HEK293 (cell line): ENCODE results near the gene ICAM1.
A peak's percentile ranks its signal among the peaks of the same experiment; 100 is the strongest.

Experiments used
- EGR2 ChIP-seq: fragments of 450-650 bp; formaldehyde crosslinking; IDR thresholded peaks from 2 replicates; pipeline ENCODE4 v1.5.1; 2016; ENCODE audit warnings: low read depth, missing biosample characterization, missing genetic modification characterization
- GLIS2 ChIP-seq: fragments of 450-650 bp; formaldehyde crosslinking; IDR thresholded peaks from 2 replicates; pipeline ENCODE4 v1.5.1; 2016; ENCODE audit warnings: missing biosample characterization, missing genetic modification characterization
- KLF17 ChIP-seq: fragments of 450-650 bp; formaldehyde crosslinking; IDR thresholded peaks from 2 replicates; pipeline ENCODE4 v1.5.1; 2016; ENCODE audit warnings: missing biosample characterization, missing genetic modification characterization
- KLF7 ChIP-seq: fragments of 450-650 bp; formaldehyde crosslinking; IDR thresholded peaks from 2 replicates; pipeline ENCODE4 v1.5.1; 2016; ENCODE audit warnings: missing biosample characterization, missing genetic modification characterization, borderline replicate concordance
- KLF8 ChIP-seq: fragments of 450-650 bp; formaldehyde crosslinking; IDR thresholded peaks from 2 replicates; pipeline ENCODE4 v1.5.1; 2016; ENCODE audit warnings: missing biosample characterization, missing genetic modification characterization
- PRDM1 ChIP-seq: fragments of 450-650 bp; formaldehyde crosslinking; IDR thresholded peaks from 2 replicates; pipeline ENCODE4; 2016; ENCODE audit warnings: missing biosample characterization, missing genetic modification characterization
- PRDM10 ChIP-seq: fragments of 450-650 bp; formaldehyde crosslinking; IDR thresholded peaks from 2 replicates; pipeline ENCODE4 v1.5.1; 2016; ENCODE audit warnings: missing biosample characterization, missing genetic modification characterization
- SCRT2 ChIP-seq: fragments of 450-650 bp; formaldehyde crosslinking; IDR thresholded peaks from 2 replicates; pipeline ENCODE4 v1.5.1; 2016; ENCODE audit warnings: missing biosample characterization, missing genetic modification characterization
- SP2 ChIP-seq: fragments of 450-650 bp; formaldehyde crosslinking; IDR thresholded peaks from 2 replicates; pipeline ENCODE4 v1.5.1; 2016; ENCODE audit warnings: missing biosample characterization, missing genetic modification characterization
- SP3 ChIP-seq: fragments of 450-650 bp; formaldehyde crosslinking; IDR thresholded peaks from 2 replicates; pipeline ENCODE4 v1.5.1; 2016; ENCODE audit warnings: missing biosample characterization, missing genetic modification characterization
- ZNF133 ChIP-seq: fragments of 450-650 bp; formaldehyde crosslinking; IDR thresholded peaks from 2 replicates; pipeline ENCODE4 v1.5.1; 2016; ENCODE audit warnings: missing biosample characterization, missing genetic modification characterization
- ZNF19 ChIP-seq: fragments of 450-650 bp; formaldehyde crosslinking; IDR thresholded peaks from 2 replicates; pipeline ENCODE4; 2016; ENCODE audit warnings: missing biosample characterization, missing genetic modification characterization, low read depth
- ZNF335 ChIP-seq: fragments of 450-650 bp; formaldehyde crosslinking; conservative IDR thresholded peaks from 2 replicates; pipeline ENCODE4 v1.5.1; 2016; ENCODE audit warnings: missing biosample characterization, missing genetic modification characterization
- ZNF341 ChIP-seq: fragments of 450-650 bp; formaldehyde crosslinking; IDR thresholded peaks from 2 replicates; pipeline ENCODE4; 2016; ENCODE audit warnings: low read depth, missing biosample characterization, missing genetic modification characterization
- ZNF404 ChIP-seq: fragments of 450-650 bp; formaldehyde crosslinking; IDR thresholded peaks from 2 replicates; pipeline ENCODE4 v1.5.1; 2017; ENCODE audit warnings: missing biosample characterization, missing genetic modification characterization
- ZNF423 ChIP-seq: fragments of 450-650 bp; formaldehyde crosslinking; IDR thresholded peaks from 2 replicates; pipeline ENCODE4 v1.5.1; 2016; ENCODE audit warnings: missing biosample characterization, missing genetic modification characterization
- ZNF510 ChIP-seq: fragments of 450-650 bp; formaldehyde crosslinking; IDR thresholded peaks from 2 replicates; pipeline ENCODE4 v1.5.1; 2018; ENCODE audit warnings: mild to moderate bottlenecking, missing genetic modification characterization, missing biosample characterization; ENCODE audit not compliant: insufficient replicate concordance
- ZNF521 ChIP-seq: fragments of 450-650 bp; formaldehyde crosslinking; IDR thresholded peaks from 2 replicates; pipeline ENCODE4 v1.5.1; 2017; ENCODE audit warnings: missing biosample characterization, mild to moderate bottlenecking, missing genetic modification characterization
- ZNF560 ChIP-seq: fragments of 450-650 bp; formaldehyde crosslinking; IDR thresholded peaks from 2 replicates; pipeline ENCODE4 v1.5.1; 2017; ENCODE audit warnings: missing biosample characterization, missing genetic modification characterization, borderline replicate concordance
- ZNF600 ChIP-seq: fragments of 450-650 bp; formaldehyde crosslinking; IDR thresholded peaks from 2 replicates; pipeline ENCODE4 v1.5.1; 2016; ENCODE audit warnings: missing biosample characterization, missing genetic modification characterization
- ZNF626 ChIP-seq: fragments of 450-650 bp; sonication (Bioruptor Pico); formaldehyde crosslinking; IDR thresholded peaks from 2 replicates; pipeline ENCODE4 v1.5.1; 2018; ENCODE audit warnings: missing biosample characterization, missing genetic modification characterization, inconsistent platforms
- ZNF777 ChIP-seq: fragments of 450-650 bp; formaldehyde crosslinking; IDR thresholded peaks from 2 replicates; pipeline ENCODE4 v1.5.1; 2017; ENCODE audit warnings: missing biosample characterization, missing genetic modification characterization, borderline replicate concordance
- ZNF785 ChIP-seq: fragments of 450-650 bp; formaldehyde crosslinking; IDR thresholded peaks from 2 replicates; pipeline ENCODE4 v1.5.1; 2016; ENCODE audit warnings: missing biosample characterization, missing genetic modification characterization
- ZNF843 ChIP-seq: fragments of 450-650 bp; formaldehyde crosslinking; IDR thresholded peaks from 2 replicates; pipeline ENCODE4 v1.5.1; 2016; ENCODE audit warnings: missing biosample characterization, missing genetic modification characterization
- ZSCAN16 ChIP-seq: fragments of 450-650 bp; formaldehyde crosslinking; IDR thresholded peaks from 2 replicates; pipeline ENCODE4 v1.5.1; 2016; ENCODE audit warnings: missing biosample characterization, missing genetic modification characterization
- TF ChIP-seq, protein P1 (sequence below): fragments of 450-650 bp; formaldehyde crosslinking; IDR thresholded peaks from 2 replicates; pipeline ENCODE4 v1.5.1; 2016; ENCODE audit warnings: missing biosample characterization, missing genetic modification characterization
- TF ChIP-seq, protein P2 (sequence below): fragments of 450-650 bp; formaldehyde crosslinking; IDR thresholded peaks from 2 replicates; pipeline ENCODE4 v1.5.1; 2017; ENCODE audit warnings: missing biosample characterization, missing genetic modification characterization

Gene ICAM1

DNA sequence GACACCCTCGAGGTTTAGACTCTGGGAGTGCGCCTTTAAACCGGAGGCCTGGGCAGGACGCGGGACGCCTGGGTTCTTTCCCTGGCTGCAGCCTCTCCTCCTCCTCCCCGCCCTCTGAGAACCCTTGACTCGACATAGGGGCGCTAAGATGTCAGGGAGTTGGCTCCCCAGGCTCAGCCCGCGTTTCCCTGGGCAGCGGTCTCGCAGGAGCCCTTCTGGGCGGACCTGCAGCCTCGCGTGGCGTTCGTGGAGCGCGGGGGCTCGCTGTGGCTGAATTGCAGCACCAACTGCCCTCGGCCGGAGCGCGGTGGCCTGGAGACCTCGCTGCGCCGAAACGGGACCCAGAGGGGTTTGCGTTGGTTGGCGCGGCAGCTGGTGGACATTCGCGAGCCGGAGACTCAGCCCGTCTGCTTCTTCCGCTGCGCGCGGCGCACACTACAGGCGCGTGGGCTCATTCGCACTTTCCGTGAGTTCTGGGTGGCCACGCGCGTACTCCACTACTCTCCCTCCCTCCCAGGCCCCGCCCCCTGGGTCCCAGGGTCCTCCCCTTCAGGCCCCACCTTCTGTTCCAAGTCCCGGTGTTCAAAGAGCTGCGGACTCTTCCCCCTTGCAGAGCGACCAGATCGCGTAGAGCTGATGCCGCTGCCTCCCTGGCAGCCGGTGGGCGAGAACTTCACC, 20.1 kb downstream of the ICAM1 start (continued):
- TF ChIP-seq ZNF510: no peak
- TF ChIP-seq, protein P1, sequence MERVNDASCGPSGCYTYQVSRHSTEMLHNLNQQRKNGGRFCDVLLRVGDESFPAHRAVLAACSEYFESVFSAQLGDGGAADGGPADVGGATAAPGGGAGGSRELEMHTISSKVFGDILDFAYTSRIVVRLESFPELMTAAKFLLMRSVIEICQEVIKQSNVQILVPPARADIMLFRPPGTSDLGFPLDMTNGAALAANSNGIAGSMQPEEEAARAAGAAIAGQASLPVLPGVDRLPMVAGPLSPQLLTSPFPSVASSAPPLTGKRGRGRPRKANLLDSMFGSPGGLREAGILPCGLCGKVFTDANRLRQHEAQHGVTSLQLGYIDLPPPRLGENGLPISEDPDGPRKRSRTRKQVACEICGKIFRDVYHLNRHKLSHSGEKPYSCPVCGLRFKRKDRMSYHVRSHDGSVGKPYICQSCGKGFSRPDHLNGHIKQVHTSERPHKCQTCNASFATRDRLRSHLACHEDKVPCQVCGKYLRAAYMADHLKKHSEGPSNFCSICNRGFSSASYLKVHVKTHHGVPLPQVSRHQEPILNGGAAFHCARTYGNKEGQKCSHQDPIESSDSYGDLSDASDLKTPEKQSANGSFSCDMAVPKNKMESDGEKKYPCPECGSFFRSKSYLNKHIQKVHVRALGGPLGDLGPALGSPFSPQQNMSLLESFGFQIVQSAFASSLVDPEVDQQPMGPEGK (tag by site-specific recombination): peak; percentile 50
- TF ChIP-seq ZNF341 (tag by site-specific recombination): peak; percentile 77; the same call in 1 of the 2 replicates
- no peak for TF ChIP-seq ZNF626 (tag by site-specific recombination)
- TF ChIP-seq, protein P2, sequence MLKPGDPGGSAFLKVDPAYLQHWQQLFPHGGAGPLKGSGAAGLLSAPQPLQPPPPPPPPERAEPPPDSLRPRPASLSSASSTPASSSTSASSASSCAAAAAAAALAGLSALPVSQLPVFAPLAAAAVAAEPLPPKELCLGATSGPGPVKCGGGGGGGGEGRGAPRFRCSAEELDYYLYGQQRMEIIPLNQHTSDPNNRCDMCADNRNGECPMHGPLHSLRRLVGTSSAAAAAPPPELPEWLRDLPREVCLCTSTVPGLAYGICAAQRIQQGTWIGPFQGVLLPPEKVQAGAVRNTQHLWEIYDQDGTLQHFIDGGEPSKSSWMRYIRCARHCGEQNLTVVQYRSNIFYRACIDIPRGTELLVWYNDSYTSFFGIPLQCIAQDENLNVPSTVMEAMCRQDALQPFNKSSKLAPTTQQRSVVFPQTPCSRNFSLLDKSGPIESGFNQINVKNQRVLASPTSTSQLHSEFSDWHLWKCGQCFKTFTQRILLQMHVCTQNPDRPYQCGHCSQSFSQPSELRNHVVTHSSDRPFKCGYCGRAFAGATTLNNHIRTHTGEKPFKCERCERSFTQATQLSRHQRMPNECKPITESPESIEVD (tag by site-specific recombination): no peak
- TF ChIP-seq PRDM1 (tag by site-specific recombination): no peak
- TF ChIP-seq ZNF133 (tag by site-specific recombination): no peak
- TF ChIP-seq ZNF19 (tag by site-specific recombination): no peak
- peak; percentile 90 for TF ChIP-seq SP2
- no peak for TF ChIP-seq ZNF423 (tag by site-specific recombination)
- TF ChIP-seq PRDM10 (tag by site-specific recombination): peak; percentile 48; the same call in 1 of the 2 replicates
- no peak for TF ChIP-seq ZNF785 (tag by site-specific recombination)
- TF ChIP-seq KLF17 (tag by site-specific recombination): peak; percentile 45; the same call in 1 of the 2 replicates
- TF ChIP-seq KLF7 (tag by site-specific recombination): no peak
- no peak for TF ChIP-seq ZNF521 (tag by site-specific recombination)
- peak; percentile 87 for TF ChIP-seq SP3 (tag by site-specific recombination)
- TF ChIP-seq EGR2 (tag by site-specific recombination): 0 out of 2 replicates have a peak, but pooled peaks have one; percentile 8
- no peak for TF ChIP-seq SCRT2
- no peak for TF ChIP-seq ZNF404 (tag by site-specific recombination)
- TF ChIP-seq ZNF335 (tag by site-specific recombination): peak; percentile 65
- no peak for TF ChIP-seq ZNF560 (tag by site-specific recombination)
- TF ChIP-seq ZNF777 (tag by site-specific recombination): no peak
- peak; percentile 58; the same call in 1 of the 2 replicates for TF ChIP-seq ZNF600 (tag by site-specific recombination)
- TF ChIP-seq ZNF843: no peak
- peak; percentile 17; the same call in 1 of the 2 replicates for TF ChIP-seq KLF8 (tag by site-specific recombination)
- peak; percentile 66 for TF ChIP-seq GLIS2 (tag by site-specific recombination)
- no peak for TF ChIP-seq ZSCAN16 (tag by site-specific recombination)
